Neutrophil (primary cell): ENCODE measurements around the gene NACC2.
A peak's percentile ranks its signal among the peaks of the same experiment; 100 is the strongest.

Source experiments
- H3K27ac ChIP-seq: fragments of 200-600 bp; sonication (generic); 2 replicates; pipeline ENCODE4 v1.5.1; 2016; ENCODE audit warnings: mild to moderate bottlenecking, moderate library complexity
- H3K27me3 ChIP-seq: fragments of 200-600 bp; sonication (generic); 2 replicates; pipeline ENCODE4 v1.6.0; 2016; ENCODE audit warnings: mild to moderate bottlenecking
- H3K36me3 ChIP-seq: fragments of 200-600 bp; sonication (generic); 2 replicates; pipeline ENCODE4 v1.5.1; 2017
- H3K4me1 ChIP-seq, 2 experiments: fragments of 200-600 bp in 1 of 2; sonication (generic) in 1 of 2; 1 replicate in 1 of 2; 2 replicates in 1 of 2; pipeline versions ENCODE4 v1.5.1 to v1.6.1; 2013 to 2016; ENCODE audit warnings: low read depth in 1 of 2, low read length in 1 of 2, mild to moderate bottlenecking in 1 of 2, moderate library complexity in 1 of 2; ENCODE audit not compliant: control insufficient read depth in 1 of 2, insufficient read depth in 1 of 2
- H3K4me3 ChIP-seq, 2 experiments: fragments of 200-600 bp in 1 of 2; sonication (generic) in 1 of 2; 1 replicate in 1 of 2; 2 replicates in 1 of 2; pipeline ENCODE4 v1.5.1; 2013 to 2016; ENCODE audit warnings: low read depth in 1 of 2, low read length in 1 of 2, mild to moderate bottlenecking in 1 of 2, moderate library complexity in 1 of 2
- H3K9me3 ChIP-seq: fragments of 200-600 bp; sonication (generic); 2 replicates; pipeline ENCODE4 v1.5.1; 2016
- TF ChIP-seq, protein P1 (sequence below): fragments of 200-600 bp; sonication (generic); IDR thresholded peaks from 2 replicates; pipeline ENCODE4 v1.5.1; 2016; ENCODE audit warnings: antibody characterized with exemption

Gene NACC2, protein sequence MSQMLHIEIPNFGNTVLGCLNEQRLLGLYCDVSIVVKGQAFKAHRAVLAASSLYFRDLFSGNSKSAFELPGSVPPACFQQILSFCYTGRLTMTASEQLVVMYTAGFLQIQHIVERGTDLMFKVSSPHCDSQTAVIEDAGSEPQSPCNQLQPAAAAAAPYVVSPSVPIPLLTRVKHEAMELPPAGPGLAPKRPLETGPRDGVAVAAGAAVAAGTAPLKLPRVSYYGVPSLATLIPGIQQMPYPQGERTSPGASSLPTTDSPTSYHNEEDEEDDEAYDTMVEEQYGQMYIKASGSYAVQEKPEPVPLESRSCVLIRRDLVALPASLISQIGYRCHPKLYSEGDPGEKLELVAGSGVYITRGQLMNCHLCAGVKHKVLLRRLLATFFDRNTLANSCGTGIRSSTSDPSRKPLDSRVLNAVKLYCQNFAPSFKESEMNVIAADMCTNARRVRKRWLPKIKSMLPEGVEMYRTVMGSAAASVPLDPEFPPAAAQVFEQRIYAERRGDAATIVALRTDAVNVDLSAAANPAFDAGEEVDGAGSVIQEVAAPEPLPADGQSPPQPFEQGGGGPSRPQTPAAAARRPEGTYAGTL

DNA sequence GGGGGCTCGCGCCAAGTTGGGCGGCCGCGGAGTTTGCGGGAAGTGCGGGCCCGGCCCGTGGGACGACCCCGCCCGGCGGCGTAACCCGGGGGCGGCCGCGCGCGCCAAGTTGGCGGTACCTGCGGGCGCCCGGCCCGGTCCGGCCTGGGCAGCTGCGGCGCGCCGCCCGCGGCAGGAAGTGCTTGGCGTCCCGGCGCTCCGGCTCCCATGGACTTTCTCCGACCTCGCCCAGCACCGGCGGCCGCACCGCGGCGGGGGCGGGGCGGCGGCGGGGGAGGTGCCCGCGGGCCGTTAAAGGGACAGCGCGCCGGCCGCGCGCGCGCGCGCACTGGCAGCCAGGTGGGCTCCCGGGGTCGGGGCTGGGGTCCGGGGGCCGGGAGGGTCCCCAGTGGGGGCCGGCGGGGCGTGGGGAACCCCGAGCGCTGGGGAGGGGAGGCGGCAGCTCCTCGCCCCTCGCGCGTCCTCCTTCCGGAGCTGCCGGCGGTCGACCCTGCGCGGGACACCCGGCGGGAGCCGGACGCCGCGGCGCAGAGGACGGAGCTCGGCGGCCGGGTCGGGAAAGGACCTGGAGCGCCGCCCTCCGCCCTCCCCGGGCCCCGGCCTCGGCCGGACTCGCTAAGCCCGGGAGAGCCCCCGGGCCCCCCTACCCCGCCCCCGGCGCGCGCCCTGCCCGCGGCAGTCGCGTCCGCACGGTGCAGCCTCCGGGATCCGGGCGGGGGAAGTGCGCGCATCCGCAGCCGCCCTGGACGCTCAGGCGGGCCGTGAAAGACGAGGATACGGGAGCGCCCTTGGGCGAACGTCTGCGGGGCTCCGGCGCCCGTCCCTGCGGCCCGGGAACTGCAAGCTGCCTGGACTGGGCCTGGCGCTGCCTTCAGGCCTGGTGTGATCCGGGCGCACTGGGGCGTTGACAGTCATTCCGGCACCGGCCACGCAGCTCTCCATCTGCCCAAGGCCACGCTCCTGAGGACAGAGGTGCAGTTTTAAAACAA, at the start of gene NACC2:
NACC2 (minus strand) TSS at position 220 of the 989 bp plus-strand sequence. CDS start 44,768 bp downstream, outside the sequence.
- H3K4me3 ChIP-seq, result peak within 1 kb of the TSS; percentile 71 to 92
- H3K27me3 ChIP-seq, result peaks cover 28% of the 10 kb centered on the region
- H3K9me3 ChIP-seq, result no peaks in the 10 kb centered on the region
- peaks cover 27 to 42% of the 10 kb centered on the region in 2 experiments for H3K4me1 ChIP-seq
- TF ChIP-seq, protein P1, sequence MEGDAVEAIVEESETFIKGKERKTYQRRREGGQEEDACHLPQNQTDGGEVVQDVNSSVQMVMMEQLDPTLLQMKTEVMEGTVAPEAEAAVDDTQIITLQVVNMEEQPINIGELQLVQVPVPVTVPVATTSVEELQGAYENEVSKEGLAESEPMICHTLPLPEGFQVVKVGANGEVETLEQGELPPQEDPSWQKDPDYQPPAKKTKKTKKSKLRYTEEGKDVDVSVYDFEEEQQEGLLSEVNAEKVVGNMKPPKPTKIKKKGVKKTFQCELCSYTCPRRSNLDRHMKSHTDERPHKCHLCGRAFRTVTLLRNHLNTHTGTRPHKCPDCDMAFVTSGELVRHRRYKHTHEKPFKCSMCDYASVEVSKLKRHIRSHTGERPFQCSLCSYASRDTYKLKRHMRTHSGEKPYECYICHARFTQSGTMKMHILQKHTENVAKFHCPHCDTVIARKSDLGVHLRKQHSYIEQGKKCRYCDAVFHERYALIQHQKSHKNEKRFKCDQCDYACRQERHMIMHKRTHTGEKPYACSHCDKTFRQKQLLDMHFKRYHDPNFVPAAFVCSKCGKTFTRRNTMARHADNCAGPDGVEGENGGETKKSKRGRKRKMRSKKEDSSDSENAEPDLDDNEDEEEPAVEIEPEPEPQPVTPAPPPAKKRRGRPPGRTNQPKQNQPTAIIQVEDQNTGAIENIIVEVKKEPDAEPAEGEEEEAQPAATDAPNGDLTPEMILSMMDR, result no peak
- H3K27ac ChIP-seq, result peak within 1 kb of the TSS; percentile 82
- H3K36me3 ChIP-seq, result no peaks in the 10 kb centered on the region

DNA sequence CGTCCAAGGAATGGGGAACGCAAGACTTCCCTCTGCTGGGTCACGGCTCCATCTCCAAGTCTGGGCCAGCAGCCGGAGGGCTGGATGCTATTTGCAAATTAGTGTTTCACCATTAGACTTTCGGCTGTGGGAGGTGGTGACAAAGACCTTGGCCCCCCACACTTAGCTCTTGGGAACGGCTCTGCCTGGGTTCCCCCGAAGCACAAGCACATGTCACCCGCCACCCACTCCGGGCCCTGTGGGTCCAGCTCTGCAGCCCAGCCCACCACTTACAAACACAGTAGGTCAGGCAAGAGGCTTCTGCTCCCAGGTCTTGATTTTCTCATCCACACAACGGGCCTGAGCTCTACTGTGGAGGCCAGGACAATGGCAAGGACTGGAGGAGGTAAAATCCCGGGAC, 49.4 kb upstream of the NACC2 start:
- Histone ChIP-seq H3K36me3 (no peaks in the 10 kb centered on the region), H3K4me1 (no peaks in the 10 kb centered on the region), H3K27me3 (peaks cover 25% of the 10 kb centered on the region), H3K4me3 (no peak overlapping the region), H3K9me3 (no peaks in the 10 kb centered on the region), H3K27ac (no peak overlapping the region)
- TF ChIP-seq, protein P1, result no peak

DNA sequence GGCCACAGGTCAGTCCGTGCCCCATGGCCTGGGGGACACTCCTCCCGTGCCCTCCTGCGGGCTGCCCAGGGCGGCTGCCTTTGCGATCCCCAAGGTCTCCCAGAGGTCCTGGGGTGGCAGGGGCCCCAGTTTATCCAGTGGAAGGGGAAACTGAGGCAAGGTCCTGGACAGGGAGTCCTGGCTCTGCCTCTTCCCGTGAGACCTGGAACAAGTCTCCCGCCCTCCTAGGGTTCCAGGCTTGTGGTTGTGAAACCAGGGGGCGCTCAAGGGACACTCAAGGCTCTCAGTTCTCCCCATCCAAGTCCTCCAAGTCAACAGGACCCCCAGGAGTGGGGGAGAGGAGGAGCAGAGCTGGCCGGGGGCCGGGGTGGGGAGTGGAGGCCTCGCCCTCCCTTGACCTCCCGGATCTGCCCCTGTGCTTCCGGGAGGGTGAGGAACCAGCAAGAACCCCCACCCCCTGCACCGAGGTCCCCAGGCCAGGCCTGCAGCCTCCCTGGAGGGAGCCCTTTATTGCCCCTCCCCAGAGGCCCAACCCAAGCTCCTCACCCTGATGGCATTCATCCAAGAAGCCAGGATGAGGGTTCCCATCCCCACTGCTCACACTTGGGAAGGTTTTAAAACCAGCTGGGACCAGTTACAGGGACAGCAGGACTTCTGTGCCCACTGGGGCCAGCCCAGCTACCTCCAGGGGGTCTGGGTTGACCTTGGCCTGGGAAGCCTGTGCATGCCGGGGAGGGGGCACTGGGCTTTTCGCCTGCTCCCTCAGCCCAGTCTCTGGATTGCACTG, 48.3 kb upstream of the NACC2 start:
- Histone ChIP-seq H3K9me3 (no peaks in the 10 kb centered on the region), H3K27ac (no peak overlapping the region), H3K27me3 (peaks cover 22% of the 10 kb centered on the region), H3K36me3 (no peaks in the 10 kb centered on the region), H3K4me3 (no peak overlapping the region), H3K4me1 (no peaks in the 10 kb centered on the region)
- TF ChIP-seq, protein P1, result no peak

DNA sequence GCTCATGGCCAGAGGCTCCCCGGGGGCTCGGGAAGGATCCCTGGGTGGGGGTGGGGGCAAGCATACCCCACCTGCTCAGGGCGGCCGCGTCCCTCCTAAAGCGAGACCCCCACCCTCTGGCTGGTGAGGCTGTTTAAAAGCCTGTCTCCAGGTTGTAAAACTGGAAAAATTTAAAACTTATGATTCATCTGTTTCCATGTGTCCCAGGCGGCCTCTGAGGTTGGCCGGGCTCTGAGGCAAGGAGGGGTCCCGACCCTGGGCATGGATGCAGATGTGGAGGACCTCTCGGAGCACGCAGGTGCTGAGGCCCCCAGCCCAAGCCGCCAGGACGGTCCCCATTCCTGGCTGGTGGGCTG, 47.7 kb upstream of the NACC2 start:
- no peaks in the 10 kb centered on the region for H3K4me1 ChIP-seq

More for the DNA sequence above, 47.7 kb upstream of the NACC2 start:
- Histone ChIP-seq H3K9me3 (no peaks in the 10 kb centered on the region), H3K27ac (no peak overlapping the region), H3K4me3 (no peak overlapping the region), H3K36me3 (no peaks in the 10 kb centered on the region), H3K27me3 (peaks cover 22% of the 10 kb centered on the region)
- TF ChIP-seq, protein P1, result no peak
